ENCODE data around the gene VWF.
A peak's percentile ranks its signal among the peaks of the same experiment; 100 is the strongest.

VWF gene

DNA sequence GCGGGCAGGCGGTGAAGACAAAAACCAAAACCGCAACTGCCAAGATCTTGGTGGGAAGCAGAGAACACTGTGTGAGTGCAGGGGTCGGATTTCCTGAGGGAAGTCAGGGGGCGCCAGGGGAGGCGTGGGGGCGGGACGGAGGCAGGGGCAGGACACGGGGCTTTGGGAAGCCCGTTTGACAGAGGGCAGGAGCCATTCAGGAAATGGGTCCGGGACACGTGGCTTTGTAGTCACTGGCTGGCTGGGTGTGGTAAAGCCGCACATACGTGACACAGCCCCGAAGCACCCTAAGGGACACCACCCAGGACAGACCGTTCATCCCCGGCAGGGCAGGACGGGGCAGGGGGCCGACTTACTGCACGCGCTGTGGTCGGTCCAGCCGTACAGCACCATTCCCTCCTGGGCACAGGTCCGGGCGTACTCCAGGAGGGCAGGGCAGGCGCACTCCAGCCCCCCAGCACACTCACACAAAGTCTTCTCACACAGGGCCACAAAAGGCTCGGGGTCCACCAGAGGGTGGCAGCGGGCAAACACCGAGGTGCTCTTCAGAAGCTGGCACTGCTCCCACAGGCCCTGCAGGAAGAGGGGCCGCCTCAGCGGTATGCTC lies 49.4 kb downstream of the VWF start:
- peak; percentile 67 for DNase-seq

DNA sequence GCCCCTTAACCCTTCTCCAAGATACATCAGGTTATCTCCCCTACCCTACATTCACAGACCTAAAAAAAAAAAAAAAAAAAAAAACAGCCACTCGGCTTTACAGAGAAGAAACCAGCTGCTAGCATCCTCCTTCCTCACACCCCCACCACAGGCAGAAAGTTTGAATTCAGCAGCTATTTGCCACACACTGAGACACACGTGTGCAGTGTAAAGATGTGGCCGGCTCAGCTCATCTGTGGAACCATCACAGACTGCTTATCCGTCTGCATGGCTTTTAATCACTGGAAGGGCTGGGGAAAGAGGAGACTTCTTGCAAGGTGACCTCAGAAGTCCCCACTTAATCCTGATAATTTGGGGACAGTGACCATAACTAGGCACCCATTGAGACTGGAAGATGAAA lies 50.0 kb downstream of the VWF start:
- DNase-seq = peak; percentile 38

DNA sequence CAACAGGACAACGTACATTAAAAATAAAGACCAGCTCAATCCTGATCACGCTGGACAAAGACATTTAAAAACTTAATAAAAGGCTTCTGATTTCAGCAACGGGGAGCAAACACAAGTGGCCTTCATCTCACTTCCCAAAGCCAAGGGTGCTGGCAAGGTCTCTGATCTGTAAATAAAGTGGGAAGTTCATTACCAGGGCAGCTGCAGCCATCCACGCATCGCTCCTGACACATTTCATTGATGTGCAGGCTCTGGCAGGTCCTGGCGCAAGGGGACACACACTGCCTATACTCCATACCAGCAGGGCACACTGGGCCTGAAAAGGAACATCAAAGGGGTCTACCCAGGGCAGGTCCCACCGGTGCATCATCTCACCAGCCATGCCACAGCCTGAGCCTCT lies 51.0 kb downstream of the VWF start:
- DNase-seq = peak; percentile 33

DNA sequence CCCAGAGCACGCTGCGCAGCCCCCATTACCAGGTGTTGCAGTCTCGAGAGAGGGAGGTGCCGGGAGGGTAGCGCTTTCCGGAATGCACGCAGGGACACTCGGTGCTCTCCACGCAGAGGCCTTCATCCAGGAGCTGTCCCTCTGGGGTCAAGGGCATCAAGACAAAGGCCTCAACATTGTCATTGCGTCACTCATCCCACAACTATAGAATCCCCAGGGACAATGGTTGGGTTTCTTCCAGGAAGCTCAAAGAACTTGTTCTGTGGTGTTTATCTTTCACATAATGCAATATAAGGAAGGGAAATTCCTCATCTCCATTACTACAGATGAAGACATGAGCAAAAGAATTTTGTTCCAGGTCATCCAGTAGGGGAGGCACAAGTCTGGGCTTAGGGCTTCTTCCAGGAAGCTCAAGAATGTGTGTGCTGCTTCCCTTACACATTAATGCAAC lies 52.1 kb downstream of the VWF start:
- no peak for DNase-seq

DNA sequence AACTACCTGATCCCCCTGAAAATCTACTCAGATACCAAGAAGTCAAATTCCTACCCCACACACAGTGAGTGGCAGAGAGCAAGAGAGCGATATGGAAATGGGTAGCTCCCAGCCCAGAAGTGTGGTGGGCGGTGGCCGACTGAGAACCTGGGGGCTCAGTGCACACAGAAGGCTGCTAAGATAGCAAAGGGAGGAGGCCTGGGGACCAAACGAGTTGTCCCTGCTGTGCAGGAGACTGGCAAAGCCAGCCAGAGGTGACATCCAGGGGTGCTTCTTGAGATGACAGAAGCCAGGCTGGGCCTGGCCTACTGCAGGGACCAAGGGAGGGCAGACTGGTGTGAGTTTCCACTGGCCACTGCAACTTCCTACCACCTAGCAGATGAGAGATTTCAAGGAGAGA lies 52.9 kb downstream of the VWF start:
- no peak for DNase-seq

DNA sequence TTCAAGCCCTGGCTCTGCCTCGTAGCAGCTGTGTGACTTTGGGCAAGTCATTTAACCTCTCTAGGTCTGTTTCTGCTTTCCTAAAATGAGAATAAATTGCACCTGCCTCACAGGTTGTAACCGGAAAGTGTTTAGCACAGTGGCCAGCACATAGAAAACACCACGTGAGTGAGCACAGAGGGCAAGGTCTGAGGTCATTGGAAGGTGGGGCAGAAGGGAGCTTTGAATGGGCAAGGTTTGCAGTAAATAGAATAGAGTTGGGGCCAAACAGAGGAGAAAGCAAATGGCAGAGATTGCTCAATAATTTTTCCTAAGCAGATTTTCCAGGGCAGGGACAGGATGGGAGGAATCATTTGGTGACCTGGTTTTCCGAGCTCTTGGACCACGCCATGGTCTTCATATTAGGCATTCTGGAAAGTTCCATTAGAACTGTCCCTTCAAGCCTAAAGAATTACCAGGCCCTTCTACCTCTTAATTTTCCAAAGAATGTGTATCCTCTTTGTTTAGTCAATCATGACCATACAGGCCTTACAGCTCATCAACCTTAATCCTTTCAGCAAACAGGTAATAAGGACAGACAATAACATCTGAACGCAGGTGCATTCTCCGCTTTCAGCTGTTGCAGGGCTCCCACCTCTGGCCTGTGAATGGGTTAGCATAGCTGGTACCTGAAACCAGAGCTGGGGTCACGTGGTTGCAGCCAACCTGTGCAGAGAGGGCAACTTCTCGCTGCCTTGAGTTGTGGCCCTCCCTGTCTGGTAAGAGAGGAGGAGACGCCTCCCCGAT lies 53.8 kb downstream of the VWF start:
- no peak for DNase-seq

DNA sequence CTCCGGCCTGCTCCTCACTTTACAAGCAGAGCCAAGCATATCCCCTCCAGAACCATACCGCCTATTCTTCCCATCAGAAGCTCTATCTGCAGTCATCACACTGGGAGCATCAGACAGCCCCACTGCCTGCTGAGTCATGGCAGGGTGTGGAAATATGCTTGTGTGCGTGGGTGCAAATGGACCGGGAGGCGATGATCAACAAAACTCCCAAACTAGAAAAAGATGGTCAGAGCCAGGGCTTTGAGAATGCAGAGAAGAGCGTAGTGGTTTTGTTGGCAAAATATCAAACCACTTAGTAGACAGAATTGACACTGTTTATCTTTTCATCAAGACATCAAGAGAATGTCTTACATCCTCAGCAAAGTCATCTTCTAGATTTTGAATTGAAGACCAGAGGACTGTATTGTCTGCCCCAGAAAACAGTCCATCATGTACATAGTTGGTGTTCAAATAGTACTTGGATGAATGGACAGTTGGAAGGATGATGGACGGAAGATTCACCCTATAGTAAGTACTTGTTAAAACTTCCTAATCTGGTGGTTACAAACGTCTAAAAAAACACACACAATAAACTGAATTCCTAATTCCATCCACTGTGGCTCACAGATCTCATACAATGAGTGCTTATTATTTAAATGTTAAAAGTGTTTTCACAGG lies 54.9 kb downstream of the VWF start:
- DNase-seq = peak; percentile 47

DNA sequence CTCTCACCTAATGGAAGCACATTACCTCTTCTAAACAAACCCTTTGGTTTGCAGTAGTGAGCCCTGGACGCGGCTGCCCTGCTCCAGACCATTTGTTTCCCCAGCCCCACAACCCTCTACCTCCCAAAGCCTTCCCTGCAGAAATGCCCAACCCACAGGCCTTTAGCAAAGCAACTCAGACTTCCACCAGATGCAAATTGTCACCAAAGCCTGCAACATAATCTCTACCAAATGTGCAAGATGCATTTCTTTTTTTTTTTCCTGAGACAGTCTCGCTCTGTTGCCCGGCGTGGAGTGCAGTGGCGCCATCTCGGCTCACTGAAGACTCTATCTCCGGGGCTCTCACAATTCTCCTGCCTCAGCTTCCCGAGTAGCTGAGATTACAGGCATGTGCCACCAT lies 56.2 kb downstream of the VWF start:
- no peak for DNase-seq

DNA sequence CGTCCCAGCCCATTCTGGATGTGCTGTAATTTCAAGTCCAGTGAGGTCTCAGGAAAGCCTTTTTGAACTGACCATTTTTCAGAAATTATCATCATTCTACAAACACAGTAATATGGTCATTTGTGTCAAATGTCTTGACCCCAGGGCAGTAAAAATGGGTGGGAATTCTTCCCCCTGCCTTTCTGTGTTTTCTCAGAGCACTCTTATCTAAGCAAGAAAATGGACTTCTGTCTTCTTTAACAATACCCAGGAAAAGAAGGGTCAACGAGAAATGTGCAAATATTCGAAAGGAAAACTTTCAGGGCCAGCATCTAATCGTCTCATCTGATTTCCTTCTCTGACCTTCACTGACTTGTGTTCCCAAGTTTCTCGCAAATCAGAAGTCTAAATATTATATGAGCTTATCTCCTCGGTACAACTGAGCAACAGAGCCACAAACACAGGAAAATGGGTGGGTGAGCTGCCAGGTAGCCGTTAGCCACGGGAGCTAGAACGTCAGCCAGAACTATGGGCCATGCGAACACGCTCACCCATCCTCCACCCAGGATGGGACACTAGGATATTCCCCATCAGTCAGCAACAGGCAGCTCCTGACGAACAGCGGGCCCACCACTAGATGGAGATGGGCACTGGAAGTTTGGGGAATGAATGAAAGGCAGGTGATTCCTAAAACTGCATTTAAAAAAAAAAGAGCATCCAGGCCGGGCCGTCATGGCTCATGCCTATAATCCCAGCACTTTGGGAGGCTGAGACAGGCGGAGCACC lies 57.1 kb downstream of the VWF start:
- DNase-seq = no peak

DNA sequence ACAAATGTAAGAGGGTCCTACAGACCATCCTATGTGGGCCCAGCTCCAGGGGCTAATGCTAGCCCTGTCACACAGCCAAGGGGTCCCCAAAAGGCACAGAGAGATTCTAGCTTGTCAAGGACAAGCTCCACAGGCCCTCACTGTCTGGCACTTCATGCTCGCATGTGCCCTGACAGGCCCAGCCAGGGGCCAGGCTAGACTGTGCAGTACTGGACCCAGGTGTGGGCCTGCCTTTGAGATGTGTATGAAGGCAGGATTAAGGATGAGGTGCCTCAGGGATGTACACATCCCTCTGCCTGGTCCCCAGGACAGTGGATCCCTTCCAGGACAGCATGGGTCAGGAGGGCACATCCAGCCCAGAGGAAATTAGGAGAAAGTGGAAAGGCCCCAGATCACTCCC lies 57.8 kb downstream of the VWF start:
- no peak for DNase-seq

DNA sequence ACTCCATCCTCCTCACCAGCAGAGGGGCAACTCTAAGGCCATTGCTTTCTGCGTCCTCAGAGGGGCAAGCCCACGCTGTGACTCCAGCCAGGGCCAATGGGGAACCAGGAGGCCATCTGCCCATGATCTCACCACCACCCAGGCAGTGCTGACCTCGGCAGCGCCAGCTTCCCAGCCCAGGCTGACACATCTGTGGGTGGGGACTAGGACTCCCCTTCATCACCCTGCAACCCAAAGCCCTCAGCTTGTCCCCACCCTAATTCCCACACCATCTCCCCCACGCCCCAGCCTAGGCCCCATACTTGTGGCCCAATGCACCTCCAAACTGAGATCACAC lies 58.6 kb downstream of the VWF start:
- no peak for DNase-seq

DNA sequence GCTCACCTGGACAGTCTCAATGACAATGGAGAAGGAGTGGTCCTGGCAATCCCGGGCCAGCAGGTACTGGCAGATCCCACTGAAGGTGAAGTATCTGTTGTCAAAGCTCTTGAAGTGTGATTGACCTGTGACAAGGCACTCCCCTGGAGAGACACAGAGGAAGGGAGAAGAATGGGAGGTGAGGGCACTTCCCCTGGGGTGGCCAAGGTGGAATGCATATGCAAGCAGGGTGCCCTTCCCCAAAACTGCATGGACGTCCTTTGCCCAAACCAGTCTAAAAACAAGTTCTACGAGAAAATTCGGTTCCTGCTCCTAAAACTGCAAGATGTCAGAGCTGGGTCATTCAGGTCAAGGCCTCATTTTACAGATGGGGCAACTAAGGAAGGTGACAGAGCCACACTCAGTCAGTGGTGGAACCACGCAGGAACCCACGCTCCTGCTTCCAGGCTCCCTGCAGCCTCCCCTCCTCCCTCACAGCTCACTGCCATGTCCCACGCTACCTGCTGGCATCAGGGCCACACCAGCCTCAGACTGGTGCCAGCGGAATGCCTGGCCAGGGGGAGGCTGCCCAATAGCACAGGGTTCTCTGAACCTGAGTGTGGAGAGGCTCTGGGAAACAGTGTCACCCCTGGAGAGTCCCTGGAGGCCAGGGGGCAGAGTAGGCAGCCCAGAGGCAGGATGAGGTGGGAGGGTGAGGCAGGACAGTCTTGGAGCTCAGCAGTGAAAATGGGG lies 59.2 kb downstream of the VWF start:
- no peak for DNase-seq

DNA sequence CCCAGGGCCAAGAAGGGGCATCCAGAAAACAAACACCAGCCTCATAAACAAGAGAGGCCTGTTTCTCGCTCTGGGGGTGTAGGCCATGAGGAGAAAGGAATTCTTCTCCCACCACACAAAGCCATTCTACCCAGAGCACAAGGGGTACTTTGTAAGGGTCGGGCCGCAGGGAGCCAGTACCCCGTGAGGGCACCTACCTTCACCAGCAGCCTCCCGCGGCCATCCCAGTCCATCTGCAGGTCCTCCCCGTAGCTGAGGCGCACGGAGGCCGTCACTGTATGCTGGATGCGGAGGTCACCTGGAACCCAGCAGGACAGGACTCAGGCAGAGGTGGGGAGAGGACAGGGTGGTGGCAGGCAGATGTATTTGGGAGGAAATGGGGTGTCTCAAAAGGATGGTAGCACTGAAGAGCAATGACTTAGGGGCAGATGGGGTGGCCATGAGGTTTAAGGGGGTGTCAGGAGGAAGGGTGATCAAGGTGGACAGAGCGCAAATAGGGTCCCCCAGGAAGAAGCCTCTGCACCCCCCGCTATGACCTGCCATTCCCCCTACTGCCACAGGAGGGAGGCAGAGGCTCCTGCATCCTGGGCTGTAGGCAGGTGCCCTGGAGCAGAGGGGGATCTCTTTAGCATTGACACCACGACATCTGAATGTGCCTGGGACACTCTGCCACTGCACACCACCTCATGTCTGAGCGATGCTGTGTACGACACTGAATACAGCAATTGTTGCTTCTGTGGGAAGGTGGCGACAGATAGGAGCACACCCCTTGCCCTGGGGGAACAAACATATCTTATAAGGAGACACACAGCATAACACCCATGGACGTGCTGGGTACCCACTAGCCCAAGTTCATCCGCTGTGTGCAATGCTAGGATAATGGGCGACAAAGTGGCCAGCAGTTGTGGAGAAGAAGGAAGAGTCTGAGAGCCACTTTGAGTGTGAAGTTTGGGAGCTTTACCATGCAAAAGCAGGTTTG lies 61.4 kb downstream of the VWF start:
- DNase-seq = peak; percentile 55

DNA sequence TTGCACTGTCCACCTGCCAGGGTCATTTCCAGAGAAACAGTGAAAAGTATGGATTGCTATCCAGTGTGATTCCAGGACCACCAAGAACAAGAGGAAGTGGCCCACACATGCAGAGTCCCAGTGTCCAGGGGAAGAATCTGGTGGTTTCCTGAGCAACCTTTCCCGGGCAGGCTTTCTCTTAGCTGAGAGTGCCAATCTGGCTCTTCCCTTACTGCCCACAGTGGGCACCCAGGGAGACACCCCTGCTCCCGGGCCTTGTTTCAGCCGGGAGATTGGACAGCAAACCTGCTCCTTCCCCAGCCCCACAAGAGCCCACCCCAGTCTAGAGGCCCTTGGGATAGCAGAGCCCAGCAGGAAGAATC lies 62.1 kb downstream of the VWF start:
- no peak for DNase-seq

DNA sequence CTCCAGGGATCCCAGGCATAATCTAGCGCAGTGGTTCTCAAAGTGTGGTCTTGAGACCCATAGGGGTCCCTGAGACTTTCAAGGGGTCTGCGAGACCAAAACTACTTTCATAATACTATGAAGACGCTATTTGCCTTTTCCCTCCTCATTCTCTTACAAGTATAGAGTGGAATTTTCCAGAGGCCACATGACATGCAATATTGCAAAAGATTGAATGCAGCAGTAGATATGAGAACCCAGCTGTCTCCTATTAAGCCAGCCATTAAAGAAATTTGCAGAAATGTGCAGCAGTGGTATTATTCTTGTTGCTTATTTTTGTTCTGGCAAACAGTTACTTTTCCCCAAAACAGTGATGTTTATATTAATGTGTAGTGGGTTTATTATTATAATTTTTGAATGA lies 62.8 kb downstream of the VWF start:
- no peak for DNase-seq

DNA sequence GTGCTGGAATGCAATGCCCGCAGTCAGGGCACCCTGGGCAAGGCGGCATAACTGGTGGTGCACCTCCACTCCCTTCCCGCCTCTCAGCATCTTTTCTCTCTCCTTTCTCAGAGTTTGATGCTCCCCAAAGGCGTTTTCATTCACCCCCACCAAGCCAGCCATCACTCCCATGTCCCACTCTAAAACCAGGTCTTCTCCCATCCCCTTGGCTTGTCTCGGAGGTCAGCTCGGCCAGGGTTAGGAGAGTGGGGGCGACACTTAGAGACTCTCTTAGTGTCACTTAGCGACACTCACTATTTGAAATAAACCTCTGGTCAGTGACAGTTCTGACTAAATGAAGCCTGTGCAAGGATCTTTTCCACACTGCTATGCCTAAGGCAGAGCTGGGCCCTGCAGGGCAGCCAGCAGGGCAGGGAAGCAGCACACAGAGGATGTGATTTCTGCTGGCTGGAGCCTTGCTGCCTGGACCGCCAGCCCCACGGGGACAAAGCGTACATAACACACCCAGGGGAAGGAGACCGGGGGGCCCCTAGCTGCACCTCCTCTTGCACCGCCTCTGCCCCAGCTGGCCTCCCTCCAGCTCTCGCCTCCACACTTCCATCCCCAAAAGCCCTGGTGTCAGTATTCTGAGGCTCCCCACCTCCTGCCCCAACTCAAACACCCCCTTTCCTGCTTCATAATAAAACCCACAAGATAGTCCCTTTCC lies 64.5 kb downstream of the VWF start:
- no peak for DNase-seq

DNA sequence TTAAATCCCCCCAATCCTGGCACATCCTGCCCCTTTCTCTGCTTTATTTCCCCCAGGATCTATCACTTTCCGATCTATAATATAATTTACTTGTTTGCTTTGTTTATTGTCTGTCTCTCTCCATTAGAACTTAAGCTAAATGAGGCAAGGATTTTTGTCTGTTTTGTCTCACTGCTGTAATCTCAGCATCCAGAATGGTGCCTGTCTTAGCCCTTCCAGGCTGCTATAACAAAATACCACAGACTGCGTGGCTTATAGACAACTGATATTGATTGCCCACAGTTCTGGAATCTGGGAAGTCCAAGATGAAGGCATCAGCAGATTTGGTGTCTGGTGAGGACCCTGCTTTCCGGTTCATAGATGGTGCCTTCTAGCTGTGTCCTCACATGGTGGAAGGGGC lies 65.2 kb downstream of the VWF start:
- no peak for DNase-seq

DNA sequence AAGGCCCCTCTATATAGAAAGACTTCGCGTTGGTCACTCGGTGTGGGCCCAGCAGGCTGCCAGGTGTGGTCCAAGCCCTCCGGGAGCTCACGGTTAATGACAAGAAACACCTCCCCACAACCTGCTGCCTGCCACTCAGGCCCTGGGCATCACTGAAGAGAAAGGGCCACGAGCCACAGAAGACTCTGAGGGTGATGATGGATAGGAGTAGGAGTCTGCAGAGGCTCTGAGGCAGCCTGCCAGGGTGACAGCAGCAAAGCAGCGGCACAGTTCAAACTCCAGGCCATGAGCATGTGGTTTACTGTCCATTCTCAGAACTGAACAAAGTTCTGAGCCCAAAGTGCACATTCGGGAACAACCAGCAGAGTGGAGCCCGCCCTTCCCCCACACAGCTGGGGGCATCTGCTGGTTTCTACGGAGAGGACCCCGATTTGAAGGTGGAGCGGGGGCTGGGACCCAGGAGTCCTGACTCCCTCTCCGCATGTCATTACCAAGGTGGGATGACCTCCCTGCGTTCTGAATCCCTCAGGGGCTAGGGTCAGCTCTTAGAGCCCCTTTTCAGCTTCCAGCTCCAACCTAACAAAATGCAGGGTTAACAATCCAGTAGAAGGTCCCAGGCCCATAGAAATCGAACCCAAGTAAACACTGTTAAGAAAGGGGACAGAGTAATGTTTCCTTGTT lies 65.8 kb downstream of the VWF start:
- DNase-seq = no peak

DNA sequence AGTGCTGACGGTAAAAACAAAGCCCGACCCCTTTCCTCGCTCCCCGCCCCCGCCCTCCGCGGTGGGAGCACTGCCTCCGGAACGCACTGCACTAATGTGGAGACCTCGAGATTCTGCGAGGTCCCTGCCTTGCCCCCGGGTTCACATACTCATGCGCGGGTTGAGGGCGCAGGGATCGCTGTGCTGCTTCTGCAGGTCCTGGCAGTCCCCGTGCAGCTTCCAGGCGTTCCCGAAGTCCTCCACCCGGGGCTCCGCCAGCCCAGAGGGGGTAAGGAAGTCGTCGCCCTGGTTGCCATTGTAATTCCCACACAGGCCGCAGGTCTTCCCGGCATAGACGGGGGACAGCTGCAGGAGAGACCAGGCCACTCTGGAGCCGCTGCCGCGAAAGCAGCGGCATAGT lies 66.8 kb downstream of the VWF start:
- no peak for DNase-seq
